Left lung (tissue), 10 donors: ENCODE results near the gene MRE11. TPM values are rescaled to one million over a fixed set of nuclear protein-coding genes. Genes with fewer than 3 reads are reported as not detected.

Experiments
- ATAC-seq: fragments of 200-7000 bp; cut with Tn5 transposase; one replicate; pipeline ENCODE4 v1.9.1; 2020; ENCODE audit warnings: moderate library complexity
- DNase-seq, 4 donors: peaks; one replicate each; pipeline ENCODE4 v3.0.0-alpha.2; 2013 to 2020
- H3K27ac ChIP-seq, 2 donors: fragments of 200-600 bp; sonication (generic) in 1 of 2; one replicate each; pipeline versions ENCODE4 v1.5.0 to v1.8.0; 2020 to 2021
- H3K27me3 ChIP-seq, 2 donors: fragments of 200-600 bp; sonication (generic) in 1 of 2; one replicate each; pipeline versions ENCODE4 v1.5.0 to v1.8.0; 2020 to 2021
- H3K36me3 ChIP-seq, 2 donors: fragments of 200-600 bp; sonication (generic) in 1 of 2; one replicate each; pipeline versions ENCODE4 v1.5.0 to v1.8.0; 2020 to 2021
- H3K4me1 ChIP-seq, 2 donors: fragments of 200-600 bp; one replicate each; pipeline ENCODE4 v1.8.0; 2021
- H3K4me3 ChIP-seq, 2 donors: fragments of 200-600 bp; sonication (generic) in 1 of 2; one replicate each; pipeline versions ENCODE4 v1.5.0 to v1.8.0; 2020 to 2021; ENCODE audit warnings: mild to moderate bottlenecking in 1 of 2
- H3K9me3 ChIP-seq, 2 donors: fragments of 200-600 bp; sonication (generic) in 1 of 2; one replicate each; pipeline versions ENCODE4 v1.5.0 to v1.8.0; 2020 to 2021
- intact Hi-C, 2 donors: fragments of 100-400 bp; cut with DNase I; formaldehyde crosslinking; loops; one replicate each; pipeline versions ENCODE4 v1.11.2 to v1.14.2; 2022
- polyA plus RNA-seq, 6 donors: library from polyadenylated mRNA; unstranded; fragments of 120-200 nt; gene quantifications; one replicate each; pipeline ENCODE4 v1.2.1, GENCODE V29; 2013; ENCODE audit not compliant: insufficient read length in 6 of 6
- total RNA-seq, 2 donors: library from RNA; stranded (reverse); fragmentation: NEBNext Ultra II Directional; extraction: Animal tissue kit (Norgen Biotek cat#: 25700); gene quantifications; one replicate each; pipeline ENCODE4 v1.2.1, GENCODE V29; 2021
- TF ChIP-seq, protein P1 (sequence below), 2 donors: fragments of 200-600 bp; sonication (generic) in 1 of 2; IDR thresholded peaks; one replicate each; pipeline versions ENCODE4 v1.5.0 to v1.8.0; 2021; ENCODE audit warnings: antibody characterized with exemption in 2 of 2
- donor health status: DM: no; HTN: yes; CAD: no.
- donor health status: DM: no; HTN: no; CAD: no.

MRE11 gene
- total and polyA plus RNA-seq, 8 donors = 15.5 to 45.3 (median 33.2) TPM

DNA sequence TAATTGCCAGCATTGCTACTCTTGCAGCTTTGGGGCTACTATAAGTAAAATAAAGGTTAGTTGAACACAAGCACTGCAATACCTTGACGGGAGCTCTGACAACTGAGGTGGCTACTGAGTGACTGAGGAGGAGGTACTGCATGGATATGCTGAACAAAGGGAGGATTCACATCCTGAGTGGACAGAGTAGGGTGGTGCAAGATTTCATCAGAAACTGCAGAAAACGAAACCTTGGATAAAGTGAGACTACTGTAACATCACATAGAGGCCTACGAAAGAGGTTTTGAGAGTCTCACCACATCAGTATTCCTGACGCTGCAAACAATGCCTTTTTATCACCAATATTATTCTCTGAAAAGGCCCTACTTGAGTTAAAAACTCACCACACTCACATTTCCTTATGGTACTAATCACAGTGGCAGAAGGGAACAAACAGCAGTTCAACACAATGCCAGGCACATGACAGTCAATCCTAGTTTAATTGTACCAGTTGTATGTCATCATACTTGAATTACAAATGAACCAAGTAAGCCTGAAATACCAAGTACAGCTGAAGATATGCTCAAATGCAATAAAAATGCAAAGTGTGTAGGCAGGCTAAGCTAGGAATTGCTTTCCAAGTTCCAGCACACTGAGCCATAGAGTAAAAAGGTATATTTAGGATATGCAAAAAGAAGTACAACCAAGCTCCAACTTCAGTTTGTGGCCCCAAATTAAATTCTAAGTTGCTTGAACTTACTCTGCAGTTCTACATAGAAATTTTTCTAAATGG is 88.4 kb downstream of the MRE11 start:
- DNase-seq (no peak), ATAC-seq (no peak)
- intact Hi-C loops = no loop called here
- TF ChIP-seq, protein P1, sequence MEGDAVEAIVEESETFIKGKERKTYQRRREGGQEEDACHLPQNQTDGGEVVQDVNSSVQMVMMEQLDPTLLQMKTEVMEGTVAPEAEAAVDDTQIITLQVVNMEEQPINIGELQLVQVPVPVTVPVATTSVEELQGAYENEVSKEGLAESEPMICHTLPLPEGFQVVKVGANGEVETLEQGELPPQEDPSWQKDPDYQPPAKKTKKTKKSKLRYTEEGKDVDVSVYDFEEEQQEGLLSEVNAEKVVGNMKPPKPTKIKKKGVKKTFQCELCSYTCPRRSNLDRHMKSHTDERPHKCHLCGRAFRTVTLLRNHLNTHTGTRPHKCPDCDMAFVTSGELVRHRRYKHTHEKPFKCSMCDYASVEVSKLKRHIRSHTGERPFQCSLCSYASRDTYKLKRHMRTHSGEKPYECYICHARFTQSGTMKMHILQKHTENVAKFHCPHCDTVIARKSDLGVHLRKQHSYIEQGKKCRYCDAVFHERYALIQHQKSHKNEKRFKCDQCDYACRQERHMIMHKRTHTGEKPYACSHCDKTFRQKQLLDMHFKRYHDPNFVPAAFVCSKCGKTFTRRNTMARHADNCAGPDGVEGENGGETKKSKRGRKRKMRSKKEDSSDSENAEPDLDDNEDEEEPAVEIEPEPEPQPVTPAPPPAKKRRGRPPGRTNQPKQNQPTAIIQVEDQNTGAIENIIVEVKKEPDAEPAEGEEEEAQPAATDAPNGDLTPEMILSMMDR (IDR thresholded peaks at IDR 0.05) = no peak
- Histone ChIP-seq H3K27ac (no peak overlapping the region), H3K4me3 (no peak overlapping the region), H3K27me3 (peaks cover 20 to 35% of the 10 kb centered on the region in 2 donors), H3K36me3 (no peaks in the 10 kb centered on the region), H3K9me3 (no peaks in the 10 kb centered on the region), H3K4me1 (peaks cover 4 to 9% of the 10 kb centered on the region in 2 donors)

DNA sequence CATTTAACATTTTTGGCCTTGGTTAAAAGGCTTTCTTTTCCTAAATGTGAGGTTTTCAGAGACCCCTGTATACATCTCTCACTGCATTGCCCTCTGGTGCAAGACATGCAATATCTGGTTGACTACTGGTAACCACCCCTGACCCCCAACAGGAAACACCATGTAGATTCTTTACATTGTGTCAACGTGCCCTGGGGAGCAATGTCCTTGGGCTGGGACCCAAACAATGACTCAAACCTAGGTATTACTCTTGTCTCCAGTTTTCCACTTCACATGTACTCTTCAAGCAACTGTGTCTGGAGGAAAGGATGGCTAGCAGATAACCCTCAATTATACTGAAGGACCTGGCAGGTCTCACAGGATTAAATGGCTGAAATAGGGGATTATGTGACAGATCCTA is 91.3 kb downstream of the MRE11 start:
- DNase-seq (no peak), ATAC-seq (no peak)
- Histone ChIP-seq H3K4me1 (peaks cover 4 to 9% of the 10 kb centered on the region in 2 donors), H3K27ac (no peak overlapping the region), H3K27me3 (peaks cover 28 to 52% of the 10 kb centered on the region in 2 donors), H3K4me3 (no peak overlapping the region), H3K36me3 (no peaks in the 10 kb centered on the region), H3K9me3 (no peaks in the 10 kb centered on the region)
- TF ChIP-seq, protein P1 (IDR thresholded peaks at IDR 0.05) = no peak
- intact Hi-C loops = no loop called here

DNA sequence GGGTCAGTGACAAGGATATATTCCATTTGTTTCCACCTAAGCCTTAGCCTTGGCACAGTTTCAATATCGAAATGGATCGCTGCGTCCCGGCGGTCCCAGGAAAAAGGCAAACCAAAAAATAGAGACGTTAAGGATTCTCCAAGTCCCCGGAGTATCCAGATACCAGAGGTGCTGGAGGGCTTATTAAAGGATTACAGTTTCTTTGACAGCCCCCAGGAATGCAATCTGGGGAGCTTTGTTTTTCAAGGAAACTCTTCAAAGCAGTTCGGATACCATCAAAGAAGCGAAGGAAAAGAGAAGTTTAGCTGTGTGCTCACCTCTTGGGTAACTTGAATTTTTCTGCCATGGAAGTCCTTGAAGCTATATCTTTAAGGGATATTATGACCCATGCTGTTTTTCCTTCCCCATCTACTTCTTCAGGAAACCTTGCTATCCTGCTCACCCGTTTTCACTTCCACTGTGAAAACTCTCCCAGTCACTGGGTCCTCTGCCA is 91.8 kb downstream of the MRE11 start:
- intact Hi-C loops = no loop called here

DNA sequence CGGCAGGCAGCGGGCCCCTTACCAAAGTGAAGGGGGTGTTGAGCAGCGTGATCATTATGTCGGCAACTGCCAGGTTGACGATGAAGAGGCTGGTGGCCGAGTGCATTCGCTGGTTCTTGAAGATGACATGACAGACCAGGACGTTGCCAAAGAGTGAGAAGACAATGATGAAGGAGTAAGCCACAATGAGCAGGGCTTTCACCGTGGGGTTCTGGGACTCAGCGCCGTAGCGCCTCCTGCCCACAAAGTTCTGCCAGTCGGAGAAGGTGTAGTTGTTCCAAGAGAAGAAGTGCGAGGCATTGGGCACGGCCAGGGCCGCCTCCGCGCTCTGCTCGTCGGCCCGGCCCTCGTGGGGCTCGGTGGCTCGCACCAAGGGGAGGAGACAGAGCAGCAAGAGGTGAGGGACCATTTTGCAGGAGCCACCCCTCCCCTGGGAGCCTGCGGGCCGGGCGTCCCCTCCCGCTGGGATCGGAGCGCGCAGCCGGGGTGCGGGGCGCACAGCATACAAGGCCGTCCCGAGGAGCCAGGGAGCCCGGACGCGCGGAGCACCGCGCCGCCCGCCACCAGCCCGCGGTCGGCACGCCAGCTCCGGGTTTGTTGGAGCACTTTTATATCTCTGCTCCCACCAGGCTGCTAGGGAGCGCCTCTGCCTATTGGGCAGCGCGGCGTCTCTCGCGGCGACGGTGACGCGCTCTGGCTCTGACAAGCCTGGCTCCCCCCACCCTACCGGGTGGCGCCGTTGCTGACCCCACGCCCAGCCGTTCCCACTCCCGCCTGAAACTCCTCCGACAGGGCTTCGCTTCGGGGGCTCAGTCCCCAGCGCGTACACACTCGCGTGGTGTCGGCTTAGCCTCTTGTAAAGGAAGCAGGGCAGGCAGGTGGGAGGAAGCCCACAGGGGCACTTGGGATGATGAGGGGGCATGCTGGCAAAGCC is 92.5 kb downstream of the MRE11 start, which contains the start of gene GPR83:
Gene GPR83, minus strand, starts transcription at position 581 of the 934 bp plus-strand sequence. Its CDS starts 172 bp downstream, at position 409.
- H3K36me3 ChIP-seq = no peaks in the 10 kb centered on the region
- peak in 3 of 4 donors; percentile 23 to 67 (median 56) for DNase-seq
- no peak within 1 kb of the TSS for H3K27ac ChIP-seq
- peaks cover 4 to 9% of the 10 kb centered on the region in 2 donors for H3K4me1 ChIP-seq
- H3K4me3 ChIP-seq = no peak within 1 kb of the TSS
- peak; percentile 23 for ATAC-seq
- no peaks in the 10 kb centered on the region for H3K9me3 ChIP-seq
- intact Hi-C loops = no loop called here
- H3K27me3 ChIP-seq = peaks cover 28 to 52% of the 10 kb centered on the region in 2 donors
- TF ChIP-seq, protein P1 (IDR thresholded peaks at IDR 0.05) = no peak

More for the DNA sequence above, 91.8 kb downstream of the MRE11 start:
- Histone ChIP-seq H3K27ac (no peak overlapping the region), H3K36me3 (no peaks in the 10 kb centered on the region), H3K27me3 (peaks cover 28 to 52% of the 10 kb centered on the region in 2 donors), H3K4me1 (peaks cover 4 to 9% of the 10 kb centered on the region in 2 donors), H3K9me3 (no peaks in the 10 kb centered on the region), H3K4me3 (no peak overlapping the region)
- TF ChIP-seq, protein P1 (IDR thresholded peaks at IDR 0.05) = no peak
- no peak for ATAC-seq
- DNase-seq = no peak
